GM23248 (cell line): Measurements from ENCODE around the gene EPS8L2. TPM values are rescaled to one million over a fixed set of nuclear protein-coding genes. Genes with fewer than 3 reads are reported as not detected.

ENCODE experiments used
- DNase-seq: peaks from one replicate; pipeline ENCODE4 v3.0.0-alpha.2; 2015
- H2AFZ ChIP-seq: fragments of 200-600 bp; sonication (generic); 2 replicates; pipeline ENCODE4 v1.6.1; 2016; ENCODE audit warnings: antibody characterized with exemption
- H3F3A ChIP-seq: fragments of 200-600 bp; sonication (generic); 2 replicates; pipeline ENCODE4 v1.6.1; 2016; ENCODE audit warnings: mild to moderate bottlenecking, antibody characterized with exemption, mixed run types; ENCODE audit not compliant: insufficient read depth
- H3K27ac ChIP-seq: fragments of 200-600 bp; sonication (generic); 2 replicates; pipeline ENCODE4 v1.5.1; 2016; ENCODE audit warnings: mild to moderate bottlenecking
- H3K27me3 ChIP-seq: fragments of 200-600 bp; sonication (generic); replicated peaks from 2 replicates; pipeline ENCODE4 v1.6.1; 2016; ENCODE audit warnings: mild to moderate bottlenecking; ENCODE audit not compliant: insufficient read depth
- H3K36me3 ChIP-seq: fragments of 200-600 bp; sonication (generic); 2 replicates; pipeline ENCODE4 v1.6.1; 2016; ENCODE audit warnings: low read depth, mild to moderate bottlenecking
- H3K4me1 ChIP-seq: fragments of 200-600 bp; sonication (generic); 2 replicates; pipeline ENCODE4 v1.6.1; 2016; ENCODE audit warnings: mild to moderate bottlenecking; ENCODE audit not compliant: insufficient read depth
- H3K4me2 ChIP-seq: fragments of 200-600 bp; sonication (generic); one replicate; pipeline ENCODE4 v1.6.1; 2016; ENCODE audit warnings: mild to moderate bottlenecking; ENCODE audit not compliant: unreplicated experiment
- H3K4me3 ChIP-seq: fragments of 200-600 bp; sonication (generic); 2 replicates; pipeline ENCODE4 v1.5.1; 2016; ENCODE audit warnings: mild to moderate bottlenecking
- H3K79me2 ChIP-seq: fragments of 200-600 bp; sonication (generic); 2 replicates; pipeline ENCODE4 v1.6.1; 2016; ENCODE audit warnings: mild to moderate bottlenecking; ENCODE audit not compliant: insufficient read depth
- H3K9ac ChIP-seq: fragments of 200-600 bp; sonication (generic); 2 replicates; pipeline ENCODE4 v1.6.1; 2016; ENCODE audit warnings: mild to moderate bottlenecking
- H3K9me2 ChIP-seq: fragments of 200-600 bp; sonication (generic); 2 replicates; pipeline ENCODE4 v1.6.1; 2016; ENCODE audit warnings: mixed run types, mild to moderate bottlenecking, moderate library complexity; ENCODE audit not compliant: insufficient read depth
- H3K9me3 ChIP-seq: fragments of 200-600 bp; sonication (generic); one replicate; pipeline ENCODE4 v1.6.1; 2017; ENCODE audit warnings: low read depth
- H4K20me1 ChIP-seq: fragments of 200-600 bp; sonication (generic); 2 replicates; pipeline ENCODE4 v1.6.0; 2016; ENCODE audit not compliant: insufficient read depth
- EZH2 ChIP-seq: fragments of 200-600 bp; sonication (generic); IDR thresholded peaks from 2 replicates; pipeline ENCODE4 v1.6.1; 2018; ENCODE audit warnings: antibody characterized with exemption, mild to moderate bottlenecking; ENCODE audit not compliant: insufficient read depth, poor library complexity, severe bottlenecking
- EZH2phosphoT487 ChIP-seq: fragments of 200-600 bp; sonication (generic); IDR thresholded peaks from 2 replicates; pipeline ENCODE4 v1.6.1; 2018; ENCODE audit warnings: antibody characterized with exemption, moderate library complexity, mild to moderate bottlenecking, low read depth; ENCODE audit not compliant: insufficient read depth
- WGBS, 2 experiments: methylation state at CpG; one replicate each; pipeline ENCODE4 v1.1.6; 2015 to 2017; ENCODE audit warnings: low lambda C conversion rate in 2 of 2, low coverage in 1 of 2; ENCODE audit errors: missing lambda C conversion rate in 2 of 2; 5-methylcytosine and 5-hydroxymethylcytosine counted together
- in situ Hi-C: fragments of 300-500 bp; cut with MboI; formaldehyde crosslinking; loops from 2 replicates; pipeline ENCODE4 v1.15.0; 2020
- polyA plus RNA-seq: library from polyadenylated mRNA; unstranded; fragments of >200 nt; fragmentation: Nextera tagmentation; extraction: Ambion mirVana; gene quantifications from 2 replicates; pipeline ENCODE4 v1.2.1, GENCODE V29; 2016
- total RNA-seq: library from RNA; depleted of rRNA; stranded (reverse); fragments of >200 nt; shearing (Covaris generic); gene quantifications from 2 replicates; pipeline ENCODE4 v1.2.3, GENCODE V29; 2014; rRNA removed

Gene EPS8L2
- total RNA-seq (58.3 and 59.7 TPM in 2 replicates), polyA plus RNA-seq (46.4 and 48.2 TPM in 2 replicates)

DNA sequence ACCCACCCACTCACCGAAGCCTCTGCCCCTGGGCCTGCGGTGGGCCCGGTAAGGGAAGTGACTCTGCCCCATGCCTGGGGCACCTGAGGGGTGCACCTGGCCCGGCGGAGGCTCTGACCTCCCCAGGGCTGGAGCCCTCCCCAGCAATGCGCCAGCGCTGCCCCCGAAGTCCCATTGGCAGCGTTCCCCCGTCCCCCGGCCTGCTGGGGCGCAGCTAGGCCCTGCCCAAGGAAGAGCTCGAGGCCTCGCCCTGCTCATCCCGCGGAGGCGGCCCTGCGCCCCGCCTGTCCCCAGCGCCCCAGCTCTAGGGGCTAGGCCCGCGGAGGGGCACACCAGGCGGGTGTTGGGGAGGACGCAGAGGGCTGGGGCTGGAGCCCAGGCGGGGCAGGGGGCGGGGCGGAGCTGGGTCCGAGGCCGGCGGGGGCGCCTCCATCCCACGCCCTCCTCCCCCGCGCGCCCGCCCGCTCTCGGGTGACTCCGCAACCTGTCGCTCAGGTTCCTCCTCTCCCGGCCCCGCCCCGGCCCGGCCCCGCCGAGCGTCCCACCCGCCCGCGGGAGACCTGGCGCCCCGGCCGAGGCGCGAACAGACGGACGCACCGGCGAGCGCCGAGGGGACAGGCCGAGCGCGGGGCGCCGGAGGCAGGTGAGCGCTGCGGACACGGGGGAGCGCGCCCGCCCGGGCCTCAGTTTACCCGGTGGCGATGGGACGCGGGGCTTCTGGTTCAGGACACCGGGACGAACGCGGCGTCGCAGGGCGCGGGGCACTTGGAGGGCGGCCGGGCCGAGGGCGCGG, at the start of gene EPS8L2:
TSS of gene EPS8L2 (plus strand) at position 586 of the 793 bp plus-strand sequence. CDS start 3,177 bp downstream, outside the sequence.
- H3K4me2 ChIP-seq = peak within 1 kb of the TSS; percentile 92
- peak within 1 kb of the TSS; percentile 89 for H3K9ac ChIP-seq
- H3F3A ChIP-seq = peaks cover 10% of the 10 kb centered on the region; the same call in 1 of the 2 replicates
- no peaks in the 10 kb centered on the region for H3K9me2 ChIP-seq
- H3K27ac ChIP-seq = peak within 1 kb of the TSS; percentile 57
- in situ Hi-C loops = no loop called here
- H3K4me1 ChIP-seq = peaks cover 20% of the 10 kb centered on the region
- H3K79me2 ChIP-seq = peaks cover 51% of the 10 kb centered on the region
- no peaks in the 10 kb centered on the region for H3K36me3 ChIP-seq
- DNase-seq = peak; percentile 46
- no peaks in the 10 kb centered on the region for H4K20me1 ChIP-seq
- peak within 1 kb of the TSS; percentile 67 for H2AFZ ChIP-seq
- H3K4me3 ChIP-seq = peak within 1 kb of the TSS; percentile 87
- no peaks in the 10 kb centered on the region for H3K27me3 ChIP-seq
- TF ChIP-seq EZH2 = no peak
- TF ChIP-seq EZH2phosphoT487 = no peak
- 11 to 16% methylated on average over 45 to 66 of the region's 90 CpGs for WGBS, 2 experiments
- H3K9me3 ChIP-seq = no peaks in the 10 kb centered on the region

DNA sequence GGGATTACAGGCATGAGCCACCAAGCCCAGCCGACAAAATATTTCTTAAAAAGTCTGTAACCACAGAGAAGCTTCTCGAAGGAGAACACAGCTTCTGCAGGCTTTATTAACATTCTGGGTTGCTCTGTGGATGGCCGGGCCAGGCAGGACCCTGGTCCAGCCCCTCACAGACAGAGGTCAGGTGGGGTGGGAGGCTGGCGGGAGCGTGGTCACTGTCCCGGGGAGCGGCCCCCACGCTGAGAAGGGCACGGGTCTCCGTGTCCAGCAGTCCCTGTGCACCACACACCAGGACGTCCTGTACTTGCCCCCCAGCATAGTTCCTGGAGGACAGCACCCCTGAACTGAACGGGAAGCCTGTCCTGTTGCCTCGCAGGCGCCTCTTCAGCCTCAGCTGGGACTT, 49.6 kb upstream of the EPS8L2 start:
- in situ Hi-C loops = no loop called here
- Histone ChIP-seq H3F3A (no peaks in the 10 kb centered on the region; the same call in 1 of the 2 replicates), H3K36me3 (no peaks in the 10 kb centered on the region), H3K4me1 (no peaks in the 10 kb centered on the region), H2AFZ (no peak overlapping the region), H3K9me3 (no peaks in the 10 kb centered on the region), H3K79me2 (no peaks in the 10 kb centered on the region), H3K9ac (no peak overlapping the region), H3K4me3 (no peak overlapping the region), H3K27me3 (no peaks in the 10 kb centered on the region), H3K27ac (no peak overlapping the region), H4K20me1 (no peaks in the 10 kb centered on the region), H3K4me2 (no peak overlapping the region), H3K9me2 (no peaks in the 10 kb centered on the region)
- TF ChIP-seq EZH2phosphoT487 (no peak), EZH2 (no peak)
- WGBS, 2 experiments = 93 to 95% methylated on average over 14 of the region's 14 CpGs
- DNase-seq = no peak

DNA sequence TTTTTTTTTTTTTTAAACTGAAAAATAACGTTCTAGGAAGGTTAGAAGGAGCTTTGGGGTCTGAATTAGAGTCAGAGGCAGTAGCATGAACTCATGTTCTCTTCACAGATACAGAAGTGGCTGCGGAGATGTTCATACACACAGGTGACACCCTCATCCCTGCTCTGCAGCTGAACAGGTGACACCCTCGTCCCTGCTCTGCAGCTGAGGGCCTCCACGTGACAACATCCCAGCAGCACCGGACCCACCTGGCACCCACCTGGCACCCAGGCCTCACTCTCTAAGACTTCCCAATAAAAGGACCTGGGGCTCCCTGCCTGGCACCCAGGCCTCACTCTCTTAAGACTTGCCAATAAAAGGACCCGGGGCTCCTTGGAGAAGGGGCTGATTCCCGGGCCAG, 49.2 kb upstream of the EPS8L2 start:
- no peaks in the 10 kb centered on the region for H3K27me3 ChIP-seq
- H3K9me2 ChIP-seq = no peaks in the 10 kb centered on the region
- H3F3A ChIP-seq = no peaks in the 10 kb centered on the region; the same call in 1 of the 2 replicates
- no peaks in the 10 kb centered on the region for H3K9me3 ChIP-seq
- H3K27ac ChIP-seq = no peak overlapping the region
- 93 to 99% methylated on average over 7 of the region's 7 CpGs for WGBS, 2 experiments
- H3K36me3 ChIP-seq = no peaks in the 10 kb centered on the region
- H3K4me1 ChIP-seq = no peaks in the 10 kb centered on the region
- no peak overlapping the region for H3K9ac ChIP-seq
- H3K4me3 ChIP-seq = no peak overlapping the region
- H2AFZ ChIP-seq = no peak overlapping the region
- in situ Hi-C loops = no loop called here
- H3K4me2 ChIP-seq = no peak overlapping the region
- TF ChIP-seq EZH2phosphoT487 (no peak), EZH2 (no peak)
- no peak for DNase-seq
- H3K79me2 ChIP-seq = no peaks in the 10 kb centered on the region
- H4K20me1 ChIP-seq = no peaks in the 10 kb centered on the region

DNA sequence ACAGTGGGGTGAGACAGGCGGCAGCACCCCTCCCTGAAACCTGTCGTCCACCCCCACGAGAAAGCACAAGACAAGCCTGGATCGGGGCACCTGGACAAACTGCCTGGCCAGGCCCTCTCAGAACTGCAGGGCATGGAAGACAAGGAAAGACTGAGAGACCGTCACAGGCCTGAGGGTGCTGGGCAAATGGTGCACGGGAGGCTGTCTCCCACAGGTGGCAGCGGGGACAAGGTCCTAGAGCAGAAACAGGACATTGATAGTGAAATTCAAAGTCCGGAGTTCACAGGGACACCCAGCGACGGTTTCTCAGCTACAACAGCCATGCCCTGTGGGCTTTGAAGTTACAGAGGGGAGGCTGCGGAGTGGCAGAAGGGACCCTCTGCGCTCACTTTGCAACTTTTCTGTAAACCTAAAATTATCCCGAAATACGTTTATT, 48.3 kb upstream of the EPS8L2 start:
- Histone ChIP-seq H3K27ac (no peak overlapping the region), H3K27me3 (no peaks in the 10 kb centered on the region), H3K9me2 (no peaks in the 10 kb centered on the region), H3K36me3 (no peaks in the 10 kb centered on the region), H2AFZ (no peak overlapping the region), H3F3A (no peaks in the 10 kb centered on the region), H3K4me2 (no peak overlapping the region), H3K9ac (no peak overlapping the region), H4K20me1 (no peaks in the 10 kb centered on the region), H3K79me2 (0 out of 2 replicates have a peak, but pooled peaks cover 5% of the 10 kb centered on the region), H3K9me3 (no peaks in the 10 kb centered on the region), H3K4me3 (no peak overlapping the region), H3K4me1 (no peaks in the 10 kb centered on the region)
- WGBS, 2 experiments = 92 to 96% methylated on average over 12 to 14 of the region's 14 CpGs
- in situ Hi-C loops = no loop called here
- DNase-seq = no peak
- no peak for TF ChIP-seq EZH2
- no peak for TF ChIP-seq EZH2phosphoT487
